Midbrain (tissue), 1 donor: ENCODE results near the gene PLEKHD1.
A peak's percentile ranks its signal among the peaks of the same experiment; 100 is the strongest.

Experiments
- DNase-seq: peaks from one replicate; lab custom pipeline; 2025; lab: John Stamatoyannopoulos, UW

PLEKHD1 gene

DNA sequence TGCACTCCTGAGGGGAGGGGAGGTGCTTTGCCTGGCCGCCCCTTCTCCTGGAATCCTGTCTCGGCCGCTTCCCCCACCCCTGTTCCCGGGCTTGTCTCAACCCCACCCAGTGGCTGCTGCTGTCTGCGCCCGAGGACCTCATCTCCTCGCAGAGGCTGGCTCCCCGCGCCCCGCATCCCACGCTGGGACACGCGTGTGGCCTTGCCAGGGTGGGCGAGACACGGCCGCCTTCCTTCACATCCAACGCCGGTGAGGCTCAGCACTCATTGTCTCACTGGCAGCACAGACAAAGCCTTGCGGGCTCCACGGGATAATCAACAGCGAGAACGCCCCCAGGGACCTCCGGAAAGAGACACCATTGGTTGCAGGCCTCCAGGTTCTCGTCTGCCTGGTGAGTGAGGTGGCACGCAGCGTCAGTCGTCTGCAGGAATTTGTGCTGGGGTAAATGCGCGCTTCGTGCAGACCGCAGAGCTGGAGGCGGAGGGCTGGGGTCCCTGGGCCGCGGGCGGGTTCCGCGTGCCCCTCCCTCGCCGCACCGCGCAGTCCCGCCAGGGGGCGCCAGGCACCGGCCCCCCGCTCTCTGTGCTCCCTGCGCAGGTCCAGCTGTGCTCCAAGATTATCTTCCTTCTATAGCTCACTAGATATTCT, 63.3 kb downstream of the PLEKHD1 start:
- DNase-seq: no peak

DNA sequence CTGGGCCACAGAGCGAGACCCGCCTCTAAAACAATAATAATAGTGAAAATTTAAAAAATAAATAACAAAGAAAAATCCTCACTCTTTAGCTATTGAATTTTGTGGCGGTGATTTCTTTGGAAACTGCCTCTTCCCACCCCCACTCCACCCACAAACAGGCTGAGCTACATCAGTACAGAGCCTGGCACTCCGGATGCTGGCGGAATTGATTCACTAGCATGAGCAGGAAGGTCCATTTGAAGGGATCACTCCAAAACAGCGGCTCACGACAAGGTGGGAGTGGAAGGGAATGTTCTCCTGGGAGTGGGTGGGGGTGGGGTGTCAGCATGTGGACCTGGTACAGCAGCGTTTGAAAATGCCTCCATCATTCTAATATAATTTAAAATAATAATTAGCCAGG, 64.0 kb downstream of the PLEKHD1 start:
- no peak for DNase-seq

DNA sequence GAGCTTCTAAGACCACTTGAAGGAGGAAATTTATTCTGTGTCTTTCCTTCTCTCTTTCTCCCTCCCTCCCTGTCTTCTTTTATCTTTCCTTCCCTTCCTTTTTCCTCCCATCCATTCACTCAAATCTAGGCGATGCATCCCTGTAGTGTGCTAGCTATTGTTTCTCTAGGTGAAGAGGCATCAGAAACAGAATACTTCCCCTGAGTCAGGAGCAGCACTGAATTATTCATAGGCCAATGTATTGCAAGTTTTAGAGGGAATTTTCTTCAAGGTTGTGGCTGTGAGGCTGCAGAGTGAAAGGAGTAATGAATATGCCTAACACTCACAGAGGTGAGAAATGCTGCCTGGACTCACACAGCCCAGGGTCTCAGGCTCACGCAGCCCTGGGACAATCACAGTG, 67.0 kb downstream of the PLEKHD1 start:
- no peak for DNase-seq

DNA sequence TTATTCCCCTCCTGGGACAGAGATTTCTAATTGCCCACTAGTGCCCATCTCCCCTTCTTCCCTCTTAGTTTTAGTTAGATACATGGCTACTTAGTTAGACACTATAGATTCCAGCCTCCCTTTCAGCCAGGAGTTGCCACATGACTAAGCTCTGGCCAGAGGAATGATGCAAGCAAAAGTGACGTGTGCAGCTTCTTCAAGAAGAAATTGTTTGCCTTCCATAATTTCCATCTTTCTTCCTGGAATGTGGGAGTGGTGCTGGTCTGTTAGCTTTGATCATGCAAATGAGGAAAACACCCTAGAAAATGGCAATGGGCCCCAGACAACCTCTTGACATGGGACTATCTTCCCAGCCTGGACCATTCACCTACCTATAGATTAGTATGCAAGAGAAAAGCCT, 68.7 kb downstream of the PLEKHD1 start:
- no peak for DNase-seq

DNA sequence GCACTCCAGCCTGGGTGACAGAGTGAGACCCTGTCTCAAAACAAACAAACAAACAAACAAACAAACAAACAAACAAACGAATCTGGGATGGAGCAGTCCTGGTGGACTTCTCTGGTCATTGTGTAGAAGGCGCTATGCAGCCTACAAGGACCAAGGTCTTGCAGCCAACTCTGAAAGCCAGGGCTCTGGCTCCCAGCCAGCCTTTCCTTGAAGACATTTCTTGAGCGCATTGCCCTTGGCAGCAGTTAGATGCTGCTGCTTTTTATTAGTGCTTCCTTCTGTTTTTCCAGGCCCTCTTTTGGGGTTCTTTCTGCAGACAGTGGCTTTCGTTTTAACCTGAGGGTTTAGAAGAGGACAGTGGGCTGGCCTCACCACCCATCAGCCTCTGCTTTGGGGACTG, 70.0 kb downstream of the PLEKHD1 start:
- DNase-seq: peak; percentile 37

DNA sequence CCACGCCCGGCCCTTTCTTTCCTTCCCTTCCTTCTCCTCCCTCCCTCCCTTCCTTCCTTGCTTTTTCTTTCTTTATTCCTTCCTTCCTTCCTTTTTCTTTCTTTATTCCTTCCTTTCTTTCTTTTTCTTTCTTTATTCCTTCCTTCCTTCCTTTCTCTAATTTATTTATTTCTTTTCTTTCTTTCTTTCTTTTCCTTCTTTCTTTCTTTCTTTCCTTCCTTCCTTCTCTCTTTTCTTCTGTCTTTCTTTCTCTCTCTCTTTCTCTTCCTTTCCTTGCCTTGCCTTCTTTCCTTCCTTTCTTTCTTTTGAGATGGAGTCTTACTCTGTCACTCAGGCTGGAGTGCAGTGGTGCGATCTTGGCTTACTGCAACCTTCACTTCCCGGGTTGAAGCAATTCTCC, 74.2 kb downstream of the PLEKHD1 start:
- no peak for DNase-seq

DNA sequence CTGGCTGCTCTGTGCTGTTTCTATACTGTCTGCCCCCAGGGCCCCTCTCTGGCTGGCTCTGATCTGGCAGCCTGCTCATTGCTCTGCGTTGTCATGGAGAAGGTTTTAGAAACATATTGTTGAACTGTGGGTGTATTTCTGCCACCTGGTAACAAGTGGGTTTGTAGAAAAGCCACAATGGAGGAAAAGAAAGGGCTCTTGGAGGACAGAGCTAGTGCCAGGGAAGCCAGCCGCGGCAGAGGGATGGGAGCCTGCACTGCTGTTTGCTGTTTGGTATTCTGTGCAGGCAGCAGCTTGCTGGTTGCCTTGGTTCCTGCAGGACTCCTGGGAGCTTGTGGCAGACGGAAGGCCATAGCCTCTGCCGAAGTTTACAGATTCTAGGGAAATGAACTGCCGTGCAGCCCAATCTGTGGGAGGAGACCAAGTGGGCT, 75.1 kb downstream of the PLEKHD1 start:
- peak; percentile 60 for DNase-seq

DNA sequence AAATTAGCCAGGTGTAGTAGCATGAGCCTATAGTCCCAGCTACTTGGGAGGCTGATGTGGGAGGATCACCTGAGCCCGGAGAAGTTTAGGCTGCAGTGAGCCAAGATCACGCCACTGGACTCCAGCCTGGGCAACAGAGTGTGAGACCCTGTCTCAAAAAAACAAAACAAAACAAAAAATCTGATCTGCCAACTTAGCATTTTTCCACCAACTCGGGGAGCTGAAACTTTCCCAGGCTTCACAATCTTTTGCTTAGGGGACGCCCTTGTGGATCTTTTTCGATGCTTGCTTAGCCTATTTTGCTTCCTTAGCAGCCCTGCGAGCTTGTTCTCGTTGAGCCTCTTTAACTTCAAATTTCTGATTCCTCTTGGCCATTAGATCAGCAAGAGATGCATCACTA, 76.3 kb downstream of the PLEKHD1 start:
- DNase-seq: no peak

DNA sequence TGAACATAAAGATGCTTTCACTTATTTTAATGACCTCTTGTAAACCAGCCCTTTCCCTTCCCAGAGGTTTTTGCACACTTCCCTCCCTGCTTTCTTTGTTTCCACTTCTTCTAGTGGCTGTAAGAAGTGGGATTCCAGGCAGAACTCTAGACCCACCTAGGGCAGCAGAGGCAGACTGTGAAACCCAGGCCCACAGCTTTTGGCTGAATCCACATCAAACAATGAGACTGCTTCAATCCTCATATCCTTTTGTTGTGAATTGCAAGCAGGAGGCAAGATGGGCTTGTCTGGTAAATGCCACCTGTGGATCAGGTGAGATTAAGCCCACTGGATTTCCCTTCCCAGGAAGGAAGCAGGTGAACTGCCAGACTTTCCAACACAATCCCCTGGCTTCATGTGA, 77.4 kb downstream of the PLEKHD1 start:
- DNase-seq: no peak

DNA sequence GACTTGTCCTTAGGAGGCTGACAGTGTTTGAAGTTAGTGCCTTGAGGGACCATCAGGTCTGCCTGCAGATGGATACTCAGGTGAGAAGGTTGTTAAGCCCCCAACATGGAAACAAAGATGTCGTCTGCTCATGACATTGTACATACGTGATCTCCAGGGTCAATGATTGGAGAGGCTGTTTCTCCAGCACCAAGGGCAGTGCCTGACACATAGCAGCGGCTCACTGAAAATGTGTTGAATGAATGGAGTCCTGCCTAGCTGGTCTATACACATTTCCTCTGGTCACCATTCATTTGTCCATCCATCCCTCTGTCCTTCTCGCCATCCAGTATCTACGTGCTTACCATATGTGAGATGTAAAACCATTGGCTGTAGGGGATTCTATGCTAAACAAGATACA, 83.0 kb downstream of the PLEKHD1 start:
- DNase-seq: no peak

DNA sequence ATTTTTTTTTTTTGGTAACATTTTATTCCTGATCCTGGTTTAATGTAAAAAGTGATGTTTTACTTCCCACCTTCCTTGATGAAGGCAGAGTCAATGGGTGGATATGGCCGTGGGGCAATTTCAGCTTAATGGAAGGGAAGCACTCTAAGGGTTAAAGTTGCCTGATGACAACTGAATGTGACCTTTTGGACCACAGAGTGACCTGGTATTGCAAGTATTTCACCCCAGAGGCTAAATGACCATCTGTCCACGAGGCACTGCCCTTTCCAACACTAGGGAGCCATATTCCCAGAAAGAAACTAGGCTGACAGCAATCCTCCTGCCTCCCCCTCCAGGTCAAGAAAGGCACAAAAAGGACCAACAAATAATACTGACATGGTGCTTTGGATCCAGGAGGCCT, 85.3 kb downstream of the PLEKHD1 start:
- no peak for DNase-seq

DNA sequence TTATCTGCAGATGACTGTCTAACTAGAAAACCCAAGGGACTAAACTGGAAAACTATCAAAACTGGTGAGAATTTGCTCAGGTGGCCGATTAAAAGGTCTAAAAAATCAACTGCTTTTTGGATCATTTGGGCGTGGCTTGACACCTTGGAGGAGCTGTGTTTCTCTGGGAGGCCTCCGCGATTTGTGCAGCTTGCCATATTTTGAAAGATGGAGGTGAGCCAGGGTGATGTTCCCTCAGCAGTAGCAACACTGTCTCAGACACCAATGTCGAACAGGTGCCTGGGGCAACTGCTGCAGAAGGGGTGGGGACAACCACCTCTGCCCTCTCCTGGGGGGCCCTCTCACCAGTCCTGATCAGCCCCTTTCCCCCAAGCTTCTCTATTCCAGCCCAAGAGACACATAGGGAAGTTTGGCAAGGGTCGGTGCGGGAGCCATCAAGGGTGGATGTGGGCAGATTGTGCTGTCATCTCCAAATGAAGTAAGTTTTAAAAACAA, 86.4 kb downstream of the PLEKHD1 start:
- DNase-seq: no peak

DNA sequence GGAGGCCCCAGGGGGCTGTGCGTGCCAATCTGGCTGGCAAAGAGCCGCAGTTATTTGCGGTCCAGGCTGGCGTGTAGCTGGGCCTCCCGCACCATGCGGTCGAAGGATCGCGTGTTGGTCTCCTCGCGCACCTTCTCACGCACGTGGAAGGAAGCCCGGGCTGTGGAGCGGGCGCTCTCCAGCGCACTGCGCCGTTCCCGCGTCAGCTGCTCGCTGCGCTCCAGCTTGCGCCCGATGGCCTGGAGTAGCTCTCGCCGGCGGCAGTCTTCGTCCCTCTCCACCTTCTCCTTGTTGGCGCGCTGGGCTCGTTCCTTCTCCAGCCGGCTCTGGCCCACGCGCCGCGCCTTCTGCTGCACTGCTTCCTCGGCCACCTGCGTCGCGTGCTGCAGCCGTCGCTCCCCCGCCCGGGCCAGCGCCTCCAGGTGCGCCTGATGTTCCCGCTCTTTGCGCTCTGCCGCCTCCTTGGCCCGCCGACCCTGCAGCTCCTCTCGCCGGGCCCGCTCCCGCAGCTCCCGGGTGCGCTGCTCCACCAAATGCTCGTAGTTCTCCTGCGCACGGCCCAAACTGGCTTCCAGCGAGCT, 87.0 kb downstream of the PLEKHD1 start:
- no peak for DNase-seq

DNA sequence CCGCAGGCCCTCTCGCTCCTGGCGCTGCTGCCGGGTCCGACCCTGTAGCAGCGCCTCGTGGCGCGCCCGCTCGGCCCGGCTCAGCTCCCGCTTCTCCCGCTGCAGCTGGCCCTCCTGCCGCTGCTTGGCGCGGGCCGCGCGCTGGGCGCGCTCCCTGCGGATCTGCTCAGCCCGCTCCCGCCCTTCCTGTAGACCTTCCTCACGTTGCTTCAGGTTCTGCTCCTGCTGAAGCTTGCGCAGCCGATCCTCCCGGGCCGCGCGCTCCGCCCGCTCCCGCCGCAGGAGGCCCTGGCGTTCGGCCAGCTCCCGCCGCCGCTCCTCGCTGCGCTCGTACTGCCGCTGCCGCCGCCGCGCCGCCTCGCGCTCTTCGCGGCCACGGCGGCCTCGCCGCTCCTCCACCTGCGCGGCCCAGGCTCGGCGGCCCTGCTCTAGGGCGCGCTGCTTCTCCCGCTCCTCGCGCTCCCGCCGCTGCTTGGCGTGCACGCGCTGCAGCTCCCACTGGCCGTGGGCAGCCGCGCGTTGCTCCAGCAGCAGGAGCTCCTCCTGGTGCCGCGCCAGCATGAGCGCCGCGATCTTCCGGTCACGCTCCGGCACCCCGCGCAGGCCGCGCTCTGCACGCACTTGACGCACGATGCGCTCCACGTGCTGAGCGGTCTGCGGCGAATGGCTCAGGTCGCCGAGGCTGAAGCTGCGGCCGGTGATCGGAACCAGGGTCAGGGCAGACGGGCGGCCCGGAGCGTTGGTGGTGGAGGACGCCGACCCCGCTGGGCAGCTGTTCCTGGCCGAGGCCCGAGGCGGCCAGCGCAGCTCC, 87.7 kb downstream of the PLEKHD1 start:
- no peak for DNase-seq

DNA sequence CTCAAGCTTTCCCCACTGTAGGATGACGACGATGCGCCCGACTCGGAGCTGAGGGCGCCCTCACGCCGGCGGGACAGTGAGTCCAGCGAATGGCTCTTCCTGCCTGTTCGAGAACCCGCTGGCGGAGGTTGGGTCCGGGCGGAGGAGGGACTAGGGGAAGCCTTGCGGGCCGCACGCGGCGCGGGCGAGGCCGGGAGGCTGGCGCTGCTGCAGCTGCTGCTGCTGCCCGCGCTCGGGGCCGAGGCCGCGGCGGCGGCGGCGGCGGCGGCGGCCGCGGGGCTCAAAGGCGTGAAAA, 88.3 kb downstream of the PLEKHD1 start:
- DNase-seq: no peak

DNA sequence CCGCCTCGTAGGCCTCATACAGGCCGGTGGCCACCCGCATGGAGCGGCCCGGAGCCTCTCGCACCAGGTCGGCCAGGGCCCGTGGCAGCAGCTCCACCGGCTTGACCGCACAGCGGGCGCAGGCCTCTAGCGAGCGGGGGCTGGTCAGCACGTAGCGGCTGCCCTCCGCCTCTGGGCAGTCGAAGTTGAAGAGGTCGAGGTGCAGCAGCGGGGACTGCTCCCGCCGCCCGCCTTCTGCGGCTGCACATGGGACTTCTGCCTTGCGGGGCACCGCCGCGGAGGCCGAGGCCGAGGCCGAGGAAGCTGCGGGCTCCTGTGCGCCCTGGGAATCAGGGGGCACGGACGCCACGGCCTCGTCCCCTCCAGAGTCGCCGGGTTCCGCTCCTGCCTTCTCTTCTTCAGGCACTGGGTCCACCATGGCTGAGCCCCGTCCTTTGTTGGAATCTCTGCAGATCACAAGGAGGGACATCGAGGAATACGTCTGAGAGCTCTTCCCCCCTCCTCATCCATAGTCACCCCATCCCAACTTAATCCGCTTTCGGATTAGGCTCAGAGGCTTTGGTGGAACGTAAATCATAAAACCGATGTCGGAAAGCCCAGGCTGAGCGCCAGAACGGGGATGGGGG, 88.8 kb downstream of the PLEKHD1 start:
- DNase-seq: no peak

DNA sequence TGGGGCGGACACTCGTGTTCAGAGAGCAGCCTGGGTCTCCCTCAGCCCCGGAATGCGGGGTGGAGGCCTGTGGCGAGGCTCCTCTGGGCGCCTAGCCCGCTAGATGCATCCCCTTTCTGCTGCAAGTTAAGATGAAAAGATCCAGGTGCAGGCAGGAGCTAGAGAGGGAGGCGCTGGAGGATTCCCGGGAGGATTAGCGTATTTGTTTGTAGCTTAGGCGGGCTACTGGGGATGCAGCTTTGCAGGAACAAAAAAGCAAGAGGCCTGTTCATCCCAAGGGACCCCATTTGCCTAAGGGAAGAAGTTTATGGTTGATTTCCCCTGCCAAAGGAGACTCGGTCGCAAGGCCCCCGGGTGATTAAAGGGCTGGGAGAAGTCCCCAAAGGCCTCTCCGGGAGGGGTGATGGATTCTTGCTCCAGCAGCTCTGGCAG, 89.3 kb downstream of the PLEKHD1 start:
- DNase-seq: no peak

DNA sequence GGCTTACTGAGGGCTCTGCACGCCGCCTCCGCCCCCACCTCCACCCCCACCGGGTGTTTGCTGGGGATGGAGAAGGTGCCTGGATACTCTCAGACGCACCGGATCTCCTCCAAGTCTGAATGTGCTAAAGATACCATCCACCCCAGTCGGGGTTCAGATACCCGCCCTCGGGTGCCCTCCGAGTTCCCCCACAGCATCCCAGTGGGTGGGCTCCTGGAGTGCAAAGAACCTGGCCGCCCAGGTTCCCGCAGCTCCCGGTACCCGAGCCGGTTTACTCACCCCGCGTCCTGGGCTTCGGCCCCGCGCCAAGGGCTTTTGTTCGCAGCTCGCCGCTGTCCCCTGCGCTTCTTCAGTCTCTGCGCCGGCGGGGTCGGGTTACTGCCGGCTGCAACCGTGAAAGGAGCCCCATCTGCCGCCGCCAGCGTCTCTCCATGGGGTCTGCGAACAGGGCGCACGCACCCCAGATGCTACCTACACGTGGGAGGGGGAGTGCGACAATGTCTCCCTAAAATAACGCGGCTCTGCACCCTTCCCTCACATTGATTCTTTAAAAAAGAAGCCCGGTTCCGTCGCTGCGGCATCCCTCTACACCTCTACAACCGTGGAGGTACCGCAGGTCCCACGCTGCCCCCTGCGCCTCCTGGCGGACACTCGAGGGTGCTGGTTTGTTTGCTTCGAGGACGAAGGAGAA, 89.9 kb downstream of the PLEKHD1 start, which contains the start of gene CCDC177:
Gene CCDC177 (minus strand): TSS at position 609 of the 691 bp plus-strand sequence. CDS start 1,249 bp downstream, outside the sequence.
- DNase-seq: peak; percentile 31

DNA sequence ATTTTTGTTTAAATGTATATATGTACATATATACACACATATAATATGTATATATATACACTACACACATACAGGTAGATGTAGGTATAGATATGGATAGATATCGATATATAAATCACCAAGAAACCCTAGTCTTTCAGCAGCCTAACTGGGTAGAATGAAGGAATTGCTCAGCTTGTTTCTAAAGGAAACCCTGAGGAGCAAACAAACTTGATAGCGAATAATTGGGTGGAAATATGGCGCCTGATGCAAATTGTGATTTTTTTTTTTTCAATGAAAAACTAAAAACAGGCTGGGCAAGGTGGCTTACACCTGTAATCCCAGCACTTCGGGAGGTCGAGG, 90.4 kb downstream of the PLEKHD1 start:
- DNase-seq: no peak

DNA sequence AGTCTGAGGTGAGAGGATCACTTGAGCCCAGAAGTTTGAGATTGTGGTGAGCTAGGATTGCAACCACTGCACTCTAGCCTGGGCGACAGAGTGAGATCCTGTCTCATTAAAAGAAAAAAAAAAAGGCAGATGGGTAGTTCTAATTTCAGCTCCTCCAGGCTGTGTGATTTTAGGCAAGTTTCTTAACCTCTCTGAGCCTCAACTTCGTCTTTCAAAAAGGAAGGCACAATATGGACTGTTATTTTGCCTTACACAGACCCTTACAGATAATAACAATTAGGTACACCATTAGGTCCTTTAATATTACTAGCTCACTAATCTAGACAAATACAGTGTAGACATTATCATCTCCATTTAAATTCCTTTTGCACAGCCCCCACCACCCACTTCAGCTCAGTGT, 94.9 kb downstream of the PLEKHD1 start:
- DNase-seq: no peak

DNA sequence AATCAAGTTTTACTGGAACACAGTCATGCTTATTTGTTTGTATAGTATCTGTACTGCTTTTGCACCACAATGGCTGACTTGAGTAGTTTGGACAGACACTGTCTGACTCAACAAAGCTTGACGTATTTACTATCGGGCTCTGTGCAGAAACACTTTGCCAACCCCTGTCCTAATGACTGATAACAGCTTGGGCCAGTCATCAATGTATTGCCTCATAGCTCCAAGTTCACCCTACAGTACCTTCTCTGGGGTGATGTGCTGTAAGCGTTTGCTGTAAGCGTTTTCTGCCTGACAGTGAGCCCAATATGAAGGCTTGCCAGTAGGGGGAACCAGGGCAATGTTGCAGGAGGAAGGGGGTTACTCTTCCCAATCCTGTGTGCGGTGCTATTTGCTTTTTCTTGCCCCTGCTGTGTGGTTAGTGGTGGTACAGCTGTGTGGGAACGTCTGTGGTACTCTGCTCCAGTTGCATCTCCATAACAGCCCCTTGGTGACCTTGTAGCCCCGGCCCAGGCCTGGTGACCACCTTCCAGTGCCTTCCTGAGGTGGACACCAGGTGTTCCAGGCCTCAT, 95.6 kb downstream of the PLEKHD1 start:
- DNase-seq: peak; percentile 11
